Thyroid gland (tissue), 4 donors: Measurements from ENCODE around the gene PPIF.

Source experiments
- CTCF ChIP-seq, 6 experiments: fragments of 200-600 bp in 3 of 6; fragments of 450-650 bp in 3 of 6; sonication (generic) in 3 of 6; IDR thresholded peaks; one replicate each; pipeline ENCODE4 v1.5.1; 2016 to 2019; ENCODE audit warnings: antibody characterized with exemption in 6 of 6, mild to moderate bottlenecking in 2 of 6, inconsistent platforms in 1 of 6, moderate library complexity in 1 of 6
- POLR2A ChIP-seq, 2 donors: fragments of 450-650 bp; IDR thresholded peaks; one replicate each; pipeline ENCODE4 v1.6.1; 2017; ENCODE audit warnings: antibody characterized with exemption in 2 of 2, mild to moderate bottlenecking in 2 of 2, moderate library complexity in 1 of 2

GRCh38 chr10:79376078-79376628 is 28.9 kb downstream of the PPIF start:
- TF ChIP-seq POLR2A (IDR thresholded peaks at IDR 0.05) (no peak), CTCF (IDR thresholded peaks at IDR 0.05) (no peak)
